ENCODE results near the gene ISM2. TPM values are rescaled to one million over a fixed set of nuclear protein-coding genes. Genes with fewer than 3 reads are reported as not detected.

The ISM2 gene
- total RNA-seq, 1 experiment from 2014 or later, result 13.3 TPM

DNA sequence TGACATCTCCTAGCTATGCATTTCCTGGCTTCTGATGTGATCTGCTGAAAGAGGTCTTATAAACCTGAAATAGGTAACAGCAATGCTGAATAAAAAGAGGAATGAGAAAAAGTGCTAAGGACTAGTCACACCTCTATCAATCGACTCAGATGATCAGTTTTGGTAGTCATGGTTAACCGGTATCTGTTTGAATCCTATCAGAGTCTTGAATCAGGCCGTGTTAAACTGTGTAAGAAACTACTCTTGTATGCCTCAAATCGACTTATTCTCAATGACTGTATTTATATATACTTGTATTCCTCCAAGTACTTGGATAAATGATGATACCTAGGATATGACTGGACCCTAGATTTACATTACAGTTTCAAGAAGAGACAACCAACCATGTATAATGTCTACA, 10.8 kb upstream of the ISM2 start:
- H3K4me1 ChIP-seq, result 0 out of 2 replicates have a peak, but pooled peaks cover 5% of the 10 kb centered on the region
- no peak for DNase-seq
- H3K9me3 Mint-ChIP-seq (ENCODE audit: unreplicated experiment), result no peaks in the 10 kb centered on the region
- no peaks in the 10 kb centered on the region for H3K9me3 ChIP-seq
- H3K36me3 ChIP-seq (ENCODE audit: control insufficient read depth, insufficient read depth, low read length), result no peaks in the 10 kb centered on the region; the same call in 1 of the 2 replicates
- TF ChIP-seq CTCF (IDR thresholded peaks at IDR 0.05; ENCODE audit: insufficient read depth in 1 of 2, low read depth in 1 of 2, low read length in 1 of 2, severe bottlenecking in 1 of 2, unreplicated experiment in 1 of 2), result no peak
- H3K27me3 ChIP-seq (replicated peaks; ENCODE audit: control insufficient read depth, insufficient read depth, low read length), result no peaks in the 10 kb centered on the region
- intact Hi-C loops (cut with micrococcal nuclease; ENCODE audit: unreplicated experiment), result no loop called here
- ChIA-PET CTCF (no interaction called here), POLR2A (no interaction called here)
- no peak overlapping the region for H3K27ac Mint-ChIP-seq (ENCODE audit: unreplicated experiment)
- peaks cover 49% of the 10 kb centered on the region for H3K36me3 Mint-ChIP-seq (ENCODE audit: insufficient read depth, unreplicated experiment)
- H3K4me3 ChIP-seq (ENCODE audit: low read depth, low read length), result no peak overlapping the region
- no peak overlapping the region for H3K4me3 Mint-ChIP-seq (ENCODE audit: unreplicated experiment)
- H3K27me3 Mint-ChIP-seq (ENCODE audit: insufficient read depth, unreplicated experiment), result no peaks in the 10 kb centered on the region
- peaks cover 8% of the 10 kb centered on the region for H3K4me1 Mint-ChIP-seq (ENCODE audit: low read depth, unreplicated experiment)
- no TSS peak for BruUV-seq (replicated peaks)

DNA sequence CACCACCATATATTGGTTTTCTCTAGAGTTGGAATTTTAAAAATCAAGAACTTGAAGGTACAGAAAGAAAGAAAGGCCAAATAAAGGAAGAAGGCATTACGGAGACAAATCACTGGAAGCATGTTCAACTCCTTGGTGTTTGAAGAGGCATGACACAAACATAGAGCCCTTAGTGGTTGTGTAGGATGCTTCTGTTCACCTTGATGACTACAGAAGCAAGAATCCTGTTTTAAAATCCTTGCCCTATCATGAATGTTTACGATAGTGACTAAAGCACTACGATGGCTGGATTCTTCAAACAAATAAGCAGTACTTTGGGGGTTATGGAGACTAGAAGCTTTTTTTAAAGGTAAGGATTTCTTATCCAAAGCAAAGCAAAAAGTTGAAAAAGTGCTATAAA, 10.3 kb upstream of the ISM2 start:
- Histone ChIP-seq H3K9me3 (no peaks in the 10 kb centered on the region), H3K4me3 (ENCODE audit: low read depth, low read length) (no peak overlapping the region), H3K27me3 (replicated peaks; ENCODE audit: control insufficient read depth, insufficient read depth, low read length) (no peaks in the 10 kb centered on the region), H3K4me1 (0 out of 2 replicates have a peak, but pooled peaks cover 5% of the 10 kb centered on the region), H3K36me3 (ENCODE audit: control insufficient read depth, insufficient read depth, low read length) (no peaks in the 10 kb centered on the region; the same call in 1 of the 2 replicates)
- Mint-ChIP-seq H3K27me3 (ENCODE audit: insufficient read depth, unreplicated experiment) (no peaks in the 10 kb centered on the region), H3K36me3 (ENCODE audit: insufficient read depth, unreplicated experiment) (peaks cover 48% of the 10 kb centered on the region), H3K27ac (ENCODE audit: unreplicated experiment) (no peak overlapping the region), H3K9me3 (ENCODE audit: unreplicated experiment) (no peaks in the 10 kb centered on the region), H3K4me3 (ENCODE audit: unreplicated experiment) (no peak overlapping the region), H3K4me1 (ENCODE audit: low read depth, unreplicated experiment) (peaks cover 8% of the 10 kb centered on the region)
- no peak for DNase-seq
- intact Hi-C loops (cut with micrococcal nuclease; ENCODE audit: unreplicated experiment), result no loop called here
- no peak for TF ChIP-seq CTCF (IDR thresholded peaks at IDR 0.05; ENCODE audit: insufficient read depth in 1 of 2, low read depth in 1 of 2, low read length in 1 of 2, severe bottlenecking in 1 of 2, unreplicated experiment in 1 of 2)
- CTCF ChIA-PET, result no interaction called here
- POLR2A ChIA-PET, result no interaction called here
- BruUV-seq (replicated peaks), result TSS peak; percentile 12

GRCh38 chr14:77508249-77508648, 9.6 kb upstream of the ISM2 start:
- Histone ChIP-seq H3K27me3 (replicated peaks; ENCODE audit: control insufficient read depth, insufficient read depth, low read length) (no peaks in the 10 kb centered on the region), H3K4me1 (0 out of 2 replicates have a peak, but pooled peaks cover 5% of the 10 kb centered on the region), H3K4me3 (ENCODE audit: low read depth, low read length) (no peak overlapping the region), H3K9me3 (no peaks in the 10 kb centered on the region), H3K36me3 (ENCODE audit: control insufficient read depth, insufficient read depth, low read length) (no peaks in the 10 kb centered on the region; the same call in 1 of the 2 replicates)
- ChIA-PET CTCF (interaction anchor here (0.6 kb wide), 1 partner anchor 43 kb away, joined by 3 read pairs; no protein-coding TSS in a partner anchor), POLR2A (no interaction called here)
- H3K27me3 Mint-ChIP-seq (ENCODE audit: insufficient read depth, unreplicated experiment), result no peaks in the 10 kb centered on the region
- H3K4me1 Mint-ChIP-seq (ENCODE audit: low read depth, unreplicated experiment), result peaks cover 8% of the 10 kb centered on the region
- no peak overlapping the region for H3K4me3 Mint-ChIP-seq (ENCODE audit: unreplicated experiment)
- BruUV-seq (replicated peaks), result no TSS peak
- no peak for TF ChIP-seq CTCF (IDR thresholded peaks at IDR 0.05; ENCODE audit: insufficient read depth in 1 of 2, low read depth in 1 of 2, low read length in 1 of 2, severe bottlenecking in 1 of 2, unreplicated experiment in 1 of 2)
- intact Hi-C loops (cut with micrococcal nuclease; ENCODE audit: unreplicated experiment), result no loop called here
- DNase-seq, result peak in 1 of 2 experiments; percentile 38
- H3K36me3 Mint-ChIP-seq (ENCODE audit: insufficient read depth, unreplicated experiment), result peaks cover 44% of the 10 kb centered on the region
- H3K9me3 Mint-ChIP-seq (ENCODE audit: unreplicated experiment), result no peaks in the 10 kb centered on the region
- H3K27ac Mint-ChIP-seq (ENCODE audit: unreplicated experiment), result no peak overlapping the region

Measured in Caco-2 (cell line).